Stimulated activated naive CD4-positive, alpha-beta T cell (primary cell): ENCODE results near the gene ZBTB20.

Experiments
- DNase-seq, 6 experiments: peaks; one replicate each; lab custom pipeline; 2025; lab: John Stamatoyannopoulos, UW

The ZBTB20 gene

GRCh38 chr3:114527036-114527644 is 619.9 kb downstream of the ZBTB20 start:
- no peak for DNase-seq

DNA sequence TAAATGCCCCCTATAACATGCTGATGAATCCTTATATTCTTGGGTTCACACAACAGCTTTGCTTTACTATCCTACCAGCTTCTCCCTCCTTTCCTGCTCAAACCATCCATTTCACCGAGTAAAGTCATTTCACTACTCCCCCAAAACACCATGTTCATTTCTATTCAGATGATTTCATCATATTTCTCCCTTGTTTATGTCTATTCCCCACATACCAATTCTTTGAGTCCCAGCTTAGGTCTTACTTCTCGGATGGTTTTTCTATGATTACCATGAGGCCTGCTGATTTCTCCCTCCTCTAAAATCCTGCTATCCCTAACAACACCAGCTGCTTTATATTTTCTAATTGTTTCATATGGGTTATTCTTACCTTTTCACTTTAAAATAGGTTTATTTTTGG is 621.8 kb downstream of the ZBTB20 start:
- no peak for DNase-seq

GRCh38 chr3:114519415-114519814 is 627.7 kb downstream of the ZBTB20 start:
- DNase-seq: no peak

GRCh38 chr3:114518206-114518808 is 628.8 kb downstream of the ZBTB20 start:
- DNase-seq: no peak

DNA sequence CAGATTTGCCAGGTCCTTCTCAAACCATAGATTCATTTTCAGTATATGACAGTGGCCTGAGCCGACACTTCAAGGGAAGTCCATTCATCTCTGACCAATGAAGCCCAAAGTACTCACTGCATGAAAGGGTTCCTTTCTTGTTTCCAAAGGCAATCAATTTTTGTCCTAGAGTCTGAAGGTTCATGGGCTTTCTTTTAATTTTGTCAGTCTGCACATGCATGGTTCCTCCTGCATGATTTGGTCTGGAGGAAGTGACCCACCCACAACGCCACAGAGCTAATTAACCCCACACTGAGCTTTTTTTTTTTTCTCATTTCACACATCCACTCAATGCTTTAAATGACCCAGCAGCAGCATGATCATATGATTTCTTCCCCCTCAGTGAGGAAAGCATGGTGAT is 636.9 kb downstream of the ZBTB20 start:
- DNase-seq: no peak

DNA sequence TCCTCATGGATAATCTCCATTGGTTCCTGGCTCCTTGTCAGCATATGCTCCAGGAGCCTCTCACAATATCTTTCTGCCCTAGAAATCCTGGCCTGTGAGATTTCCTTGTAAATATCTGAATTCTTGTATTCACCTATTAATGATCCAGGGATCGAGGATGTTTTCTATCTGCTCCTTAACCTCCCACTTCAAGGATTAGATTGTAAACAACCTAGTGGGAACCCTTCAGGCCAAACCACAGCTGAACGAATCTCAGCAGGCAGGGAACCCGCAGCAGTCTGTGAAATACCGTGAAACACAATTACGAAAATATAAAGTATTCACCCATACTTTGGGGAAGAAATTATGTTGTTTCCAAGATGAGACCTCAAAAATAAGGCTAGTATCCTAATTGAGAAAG is 637.3 kb downstream of the ZBTB20 start:
- no peak for DNase-seq

DNA sequence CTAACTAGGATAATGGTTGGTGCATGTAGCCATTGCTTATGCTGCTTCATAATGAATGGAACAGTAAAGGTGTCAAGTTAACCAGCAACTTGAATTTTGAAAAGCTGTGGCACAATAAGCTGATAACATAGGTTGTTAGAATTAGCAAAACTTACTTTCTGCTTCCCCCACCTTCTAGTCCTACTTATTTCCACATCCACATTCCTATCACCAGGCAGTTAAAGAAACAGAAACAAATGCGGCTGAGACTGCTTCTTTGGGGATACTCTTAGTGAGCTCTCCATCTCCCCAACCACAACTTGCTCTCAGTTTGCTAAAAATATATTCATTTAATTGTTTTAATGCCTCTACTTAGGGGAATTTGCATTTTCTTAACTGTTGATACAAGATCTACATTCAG is 638.1 kb downstream of the ZBTB20 start:
- DNase-seq: no peak

GRCh38 chr3:114508208-114508607 is 638.9 kb downstream of the ZBTB20 start:
- no peak for DNase-seq

DNA sequence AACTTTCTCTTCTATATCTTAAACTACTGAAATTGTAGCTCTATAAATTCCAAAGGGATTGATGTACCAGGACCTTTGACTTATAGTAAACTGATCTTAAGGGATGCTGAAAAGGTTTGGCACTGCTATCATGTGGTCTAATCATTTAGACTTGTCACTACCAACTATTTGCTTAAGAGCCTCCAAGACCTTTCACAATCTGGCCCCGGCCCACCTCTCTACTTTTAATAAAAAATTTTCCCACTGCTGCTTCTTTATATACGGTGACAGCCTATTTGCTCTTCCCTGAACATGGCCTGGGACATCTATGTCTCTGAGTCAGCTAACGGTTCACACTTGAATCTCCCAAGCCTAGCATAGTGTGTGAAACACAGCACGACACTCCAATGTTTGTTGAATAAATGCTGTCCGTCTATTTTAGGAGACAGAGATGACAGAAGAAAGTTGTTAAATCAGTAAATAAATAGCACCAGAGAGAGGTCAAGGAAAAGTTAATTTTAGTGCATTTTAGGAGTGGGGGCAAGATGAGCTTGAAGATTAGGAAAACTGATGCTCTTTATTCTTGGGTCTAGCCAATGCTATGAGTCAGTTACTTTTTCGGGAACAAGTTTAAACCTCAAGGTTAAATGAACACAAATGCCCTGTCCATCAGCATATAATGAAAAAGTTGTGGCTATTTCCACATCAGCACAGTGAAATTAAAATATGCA is 640.3 kb downstream of the ZBTB20 start:
- no peak for DNase-seq

GRCh38 chr3:114504941-114505628 is 642.0 kb downstream of the ZBTB20 start:
- no peak for DNase-seq

- DNase-seq: no peak
Measured at GRCh38 chr3:114502204-114502603, 644.9 kb downstream of the ZBTB20 start.

DNA sequence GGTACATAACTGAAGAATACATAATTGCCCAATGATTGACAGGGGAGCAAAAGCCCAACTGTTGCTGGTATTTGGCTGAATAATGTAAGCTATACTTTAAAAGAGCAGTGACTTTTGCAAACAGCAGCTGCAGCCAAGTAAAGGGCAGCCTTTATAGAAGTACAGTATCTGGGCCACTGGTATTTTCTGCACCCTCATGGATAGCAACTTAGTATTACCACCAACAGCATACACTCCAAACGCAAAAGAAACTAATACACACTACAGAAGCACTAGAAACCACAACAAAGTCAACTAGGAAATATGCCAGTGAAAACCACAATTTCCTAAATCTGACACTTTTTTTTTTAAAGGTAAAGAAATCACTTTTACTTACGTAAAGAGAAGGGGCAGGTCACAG is 647.1 kb downstream of the ZBTB20 start:
- peak in 3 of 6 experiments; percentile 21 to 47 (median 26) for DNase-seq

- DNase-seq: no peak
Measured at GRCh38 chr3:114498539-114499370, 648.3 kb downstream of the ZBTB20 start.

GRCh38 chr3:114496874-114497273 is 650.2 kb downstream of the ZBTB20 start:
- DNase-seq: no peak

DNA sequence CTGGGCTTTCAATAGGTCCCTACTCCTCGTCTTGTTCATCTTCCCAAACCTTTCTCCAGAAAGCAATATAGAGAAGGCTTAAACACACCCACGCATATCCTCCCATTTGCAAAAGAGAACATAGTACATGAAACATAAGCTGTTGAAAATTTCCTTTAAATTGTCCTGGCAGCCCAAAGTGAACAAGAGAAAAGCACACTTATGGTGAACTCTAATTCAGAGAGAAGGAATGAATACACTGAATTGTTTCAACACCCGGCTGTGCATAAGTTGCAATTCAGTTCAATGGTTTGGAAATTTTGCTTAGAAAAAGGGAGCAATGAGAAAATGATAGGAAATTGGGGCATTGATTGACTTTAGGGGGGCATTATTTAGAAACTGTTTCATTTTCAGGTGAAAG is 650.6 kb downstream of the ZBTB20 start:
- DNase-seq: no peak

DNA sequence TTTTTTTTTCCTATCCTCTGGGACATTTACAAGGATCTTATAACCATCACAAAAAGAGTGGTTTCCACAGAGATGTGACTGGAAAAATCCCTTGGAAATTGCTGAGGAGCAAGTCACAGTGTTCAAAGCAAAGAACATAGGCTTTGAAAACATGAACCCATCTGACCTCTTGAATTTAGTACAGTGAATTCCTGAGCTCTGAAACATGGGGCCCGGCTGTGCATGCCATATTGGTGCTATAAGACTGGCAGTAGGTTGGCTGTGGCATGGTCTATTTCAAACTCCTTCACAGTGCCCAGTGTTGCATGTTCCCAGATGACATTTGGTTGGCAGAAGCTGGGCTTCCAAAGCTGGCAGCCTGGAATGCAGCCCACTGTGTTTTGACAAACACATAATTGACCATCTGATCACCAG is 651.1 kb downstream of the ZBTB20 start:
- no peak for DNase-seq

- no peak for DNase-seq
Measured at GRCh38 chr3:114494498-114494897, 652.6 kb downstream of the ZBTB20 start.

GRCh38 chr3:114490829-114491228 is 656.3 kb downstream of the ZBTB20 start:
- DNase-seq: no peak

- no peak for DNase-seq
Measured at GRCh38 chr3:114487502-114487901, 659.6 kb downstream of the ZBTB20 start.

DNA sequence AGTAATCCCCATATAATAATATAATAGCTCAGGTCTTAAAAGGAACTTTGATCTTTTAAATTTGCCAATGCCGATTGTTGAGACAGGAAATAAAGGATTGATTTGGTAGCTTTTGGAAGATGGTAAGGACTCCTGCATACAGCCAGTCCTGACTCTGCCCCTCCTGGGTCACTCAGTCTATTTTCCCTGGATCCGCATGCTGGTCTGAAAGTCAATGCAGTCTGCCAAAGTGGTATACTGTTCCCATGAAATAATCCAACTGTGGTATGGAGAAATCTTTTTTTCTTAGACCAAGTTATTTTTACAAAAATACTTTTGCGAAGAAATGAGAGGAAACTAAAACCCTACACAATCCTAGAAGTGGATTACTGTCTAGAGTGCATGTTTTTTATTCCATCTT is 662.2 kb downstream of the ZBTB20 start:
- DNase-seq: no peak

DNA sequence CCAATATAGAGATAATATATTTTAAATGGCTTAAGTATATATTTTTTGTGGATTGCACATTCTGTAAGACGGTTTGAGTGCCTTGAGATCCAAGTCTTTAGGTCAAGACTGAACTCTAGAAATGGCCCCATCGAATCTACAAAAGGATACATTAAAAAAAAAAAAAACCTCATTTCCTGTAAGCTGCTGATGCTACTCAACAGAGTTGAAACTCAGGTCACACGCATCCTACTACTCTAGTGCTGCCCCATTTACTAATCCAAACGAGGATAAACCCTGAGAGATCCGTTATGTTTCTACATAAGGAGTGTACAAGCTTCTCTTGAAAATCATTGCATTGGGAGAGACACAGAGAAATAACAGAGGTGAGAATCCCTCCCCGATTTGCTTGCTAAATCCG is 666.0 kb downstream of the ZBTB20 start:
- DNase-seq: no peak

DNA sequence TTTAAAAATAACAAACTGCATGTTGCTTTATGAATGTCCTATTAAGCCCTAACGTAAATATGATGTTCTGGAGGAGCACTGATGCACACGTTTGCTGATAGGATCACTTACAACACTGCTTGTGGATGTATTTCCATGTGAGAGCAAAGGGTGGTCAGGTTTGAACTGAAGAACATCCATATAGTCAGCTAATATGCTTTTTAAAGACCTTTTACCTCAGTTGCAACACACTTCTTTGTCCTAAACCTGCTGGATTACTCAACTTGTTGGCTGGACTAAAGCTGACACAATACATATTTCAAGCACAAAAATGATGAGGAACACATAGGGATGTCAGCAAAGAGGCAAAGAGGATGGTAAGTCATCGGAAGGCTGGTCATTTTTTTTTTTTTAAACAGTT is 666.6 kb downstream of the ZBTB20 start:
- no peak for DNase-seq
